NCI-H2227 (cell line): ENCODE results near the gene ALCAM.

Experiments used
- DNase-seq: peaks from one replicate; lab custom pipeline; 2025; ENCODE audit not compliant: unreplicated experiment; lab: John Stamatoyannopoulos, UW

The ALCAM gene

GRCh38 chr3:105521770-105522169 is 155.1 kb downstream of the ALCAM start:
- no peak for DNase-seq

DNA sequence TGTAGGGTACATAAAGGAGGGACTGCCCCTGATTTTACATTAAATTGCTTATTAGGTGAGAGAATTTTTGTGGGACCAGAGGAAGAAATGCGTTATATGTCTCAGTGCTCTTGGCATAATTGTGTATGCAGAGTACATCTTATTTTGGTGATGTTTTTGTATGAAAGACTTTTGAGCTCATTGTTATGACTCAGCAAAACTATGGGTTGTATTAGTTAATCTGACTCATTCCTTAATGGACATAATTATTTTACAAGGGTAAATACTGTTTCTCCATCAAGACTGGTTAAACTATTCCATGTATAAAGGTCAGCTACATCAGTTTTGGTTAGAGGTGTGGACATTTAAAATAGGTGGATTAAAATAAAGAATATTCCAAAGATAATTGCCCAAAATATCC is 156.8 kb downstream of the ALCAM start:
- no peak for DNase-seq

- no peak for DNase-seq
These were observed 158.8 kb downstream of the ALCAM start for GRCh38 chr3:105525531-105525930.

DNA sequence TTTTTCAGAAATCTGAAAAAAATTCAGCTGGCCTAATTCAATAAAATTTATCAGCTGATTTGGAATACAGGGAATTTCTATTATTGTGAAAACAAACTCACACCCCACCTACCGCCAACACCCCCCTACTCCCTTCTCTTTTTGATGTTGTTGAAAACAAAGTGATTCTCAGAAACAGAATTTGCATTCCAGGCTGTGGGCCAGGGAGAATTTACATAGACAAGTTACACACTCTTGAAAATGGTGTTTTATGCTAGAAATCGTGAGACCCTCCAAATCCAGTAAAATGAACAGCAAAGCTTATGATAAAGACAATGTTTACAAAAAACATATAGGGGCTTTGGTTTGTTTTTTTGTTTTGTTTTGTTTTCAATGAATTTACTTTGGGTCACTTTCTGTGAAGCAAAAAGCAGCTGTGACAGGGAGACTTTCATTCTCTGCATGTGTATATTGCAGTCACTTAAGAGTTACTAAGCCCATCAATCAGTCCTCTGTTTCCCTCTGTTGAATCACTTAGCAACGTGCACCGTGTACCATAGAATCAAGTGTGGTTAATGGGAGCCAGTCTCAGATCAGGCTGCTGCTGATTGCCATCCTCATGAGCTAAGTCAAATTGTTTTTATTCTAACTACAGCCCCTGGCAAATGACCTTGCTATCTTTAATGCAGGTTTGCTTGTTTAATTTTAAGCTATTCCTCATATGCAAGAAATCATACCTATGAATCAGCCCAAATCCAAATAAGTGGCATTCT is 159.8 kb downstream of the ALCAM start:
- DNase-seq: no peak

- no peak for DNase-seq
These were observed 160.8 kb downstream of the ALCAM start for GRCh38 chr3:105527535-105527934.

DNA sequence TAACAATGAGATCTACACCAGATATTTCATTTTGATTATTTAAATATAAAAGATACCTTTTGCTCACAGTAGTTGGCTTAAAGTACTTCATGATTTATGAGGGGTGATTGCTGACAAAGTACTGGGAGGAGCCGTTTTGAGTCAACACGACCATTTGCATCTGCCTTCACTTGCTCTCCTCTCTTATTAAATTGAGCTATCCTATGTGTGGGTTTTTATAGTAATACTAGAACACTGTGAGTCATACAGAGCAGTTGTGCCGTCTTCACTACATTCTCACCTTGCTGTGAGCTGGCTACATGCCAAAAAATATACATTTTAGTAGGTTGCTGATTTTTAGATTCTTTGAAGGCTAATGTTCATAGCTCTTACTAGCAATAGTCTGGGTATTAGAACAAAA is 161.2 kb downstream of the ALCAM start:
- DNase-seq: no peak

DNA sequence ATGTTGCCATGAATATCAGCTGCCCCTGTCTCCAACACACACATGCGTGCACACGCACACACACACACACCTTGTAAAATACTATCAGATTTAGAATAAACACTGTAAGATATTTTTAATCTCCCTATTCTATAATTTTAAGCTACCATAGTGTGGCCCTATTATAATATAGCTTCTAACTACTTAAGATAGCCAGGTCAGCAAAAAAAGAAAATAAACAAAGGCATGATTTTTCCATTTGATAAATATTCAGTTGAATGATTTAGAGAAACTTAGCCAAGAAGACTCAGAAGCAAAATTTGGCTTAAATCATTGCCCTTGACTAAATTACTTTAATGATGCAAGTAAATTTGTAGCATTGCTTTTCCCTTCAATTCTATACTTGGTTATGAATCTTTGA is 162.2 kb downstream of the ALCAM start:
- DNase-seq: no peak

DNA sequence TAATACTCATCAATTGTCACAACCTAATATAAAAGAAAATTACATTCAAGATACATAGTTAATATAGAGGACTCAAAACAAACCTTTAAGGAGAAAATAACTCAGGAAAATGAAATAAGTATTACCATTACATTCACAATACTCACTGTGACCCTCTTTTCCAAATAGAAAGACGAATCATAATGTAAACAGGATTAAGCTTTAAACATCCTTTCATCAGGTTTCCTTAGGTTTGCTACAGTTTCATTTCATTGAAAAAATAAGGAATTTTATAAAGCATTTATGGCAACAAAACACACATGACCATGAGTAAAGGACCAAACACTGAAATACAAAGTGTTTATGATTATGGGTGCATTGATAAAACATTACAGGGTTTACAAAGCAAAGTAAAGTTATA is 162.7 kb downstream of the ALCAM start:
- DNase-seq: no peak

GRCh38 chr3:105532251-105532650 is 165.5 kb downstream of the ALCAM start:
- DNase-seq: no peak

- DNase-seq: no peak
These were observed 167.3 kb downstream of the ALCAM start for GRCh38 chr3:105533960-105534359.

- DNase-seq: no peak
These were observed 167.8 kb downstream of the ALCAM start for GRCh38 chr3:105534491-105534890.

DNA sequence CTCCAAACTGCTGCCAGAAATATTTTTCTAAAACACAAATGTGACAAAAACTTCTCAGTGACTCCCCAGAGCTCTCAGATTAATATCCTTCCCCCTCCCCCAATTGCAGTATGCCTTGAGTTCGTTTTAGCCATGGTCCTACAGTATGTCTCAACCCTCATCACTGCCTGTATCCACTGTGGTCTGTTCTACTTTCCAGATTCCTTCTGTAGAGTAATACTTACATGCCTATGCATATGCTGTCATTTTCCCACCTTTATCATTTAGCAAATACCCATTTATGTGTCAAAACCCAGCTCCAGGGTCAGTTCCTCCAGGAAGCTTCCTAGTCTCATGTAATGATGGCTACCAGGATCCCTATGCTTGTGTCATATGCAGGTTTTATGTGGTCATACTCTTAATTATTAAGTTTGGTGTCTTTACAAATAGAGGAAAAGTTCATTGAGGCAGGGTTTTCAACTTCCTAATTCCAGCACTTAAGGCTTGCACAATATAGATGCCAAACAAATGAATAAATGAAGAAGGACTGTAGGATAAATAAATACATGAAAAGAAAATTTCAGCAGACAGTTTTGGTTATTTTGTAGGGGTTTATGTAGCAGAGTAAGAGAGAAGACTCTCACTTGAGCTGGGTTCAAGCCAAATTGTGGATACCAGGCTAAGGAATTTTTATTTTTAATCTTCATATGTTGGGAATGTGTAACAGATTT is 170.8 kb downstream of the ALCAM start:
- DNase-seq: no peak

DNA sequence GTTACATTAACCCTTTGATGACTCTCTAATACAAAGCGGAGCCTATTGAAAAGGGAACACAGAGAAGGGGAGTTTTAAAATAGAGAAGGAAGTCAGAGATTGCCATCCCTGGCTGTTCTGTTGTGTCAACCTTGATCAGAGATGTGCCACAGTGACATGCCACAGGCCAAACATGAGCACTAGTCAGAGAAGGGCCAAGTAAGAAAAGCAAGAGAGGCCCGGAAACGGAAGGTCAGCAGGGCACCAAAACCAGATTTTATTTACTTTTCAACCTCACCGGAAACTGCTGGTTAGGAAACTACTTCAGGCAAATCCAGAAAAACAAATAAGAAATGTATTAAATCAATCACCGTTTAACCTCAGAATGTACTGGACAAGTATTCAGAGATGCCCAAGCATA is 171.8 kb downstream of the ALCAM start:
- DNase-seq: no peak

- no peak for DNase-seq
These were observed 173.2 kb downstream of the ALCAM start for GRCh38 chr3:105539897-105540296.

DNA sequence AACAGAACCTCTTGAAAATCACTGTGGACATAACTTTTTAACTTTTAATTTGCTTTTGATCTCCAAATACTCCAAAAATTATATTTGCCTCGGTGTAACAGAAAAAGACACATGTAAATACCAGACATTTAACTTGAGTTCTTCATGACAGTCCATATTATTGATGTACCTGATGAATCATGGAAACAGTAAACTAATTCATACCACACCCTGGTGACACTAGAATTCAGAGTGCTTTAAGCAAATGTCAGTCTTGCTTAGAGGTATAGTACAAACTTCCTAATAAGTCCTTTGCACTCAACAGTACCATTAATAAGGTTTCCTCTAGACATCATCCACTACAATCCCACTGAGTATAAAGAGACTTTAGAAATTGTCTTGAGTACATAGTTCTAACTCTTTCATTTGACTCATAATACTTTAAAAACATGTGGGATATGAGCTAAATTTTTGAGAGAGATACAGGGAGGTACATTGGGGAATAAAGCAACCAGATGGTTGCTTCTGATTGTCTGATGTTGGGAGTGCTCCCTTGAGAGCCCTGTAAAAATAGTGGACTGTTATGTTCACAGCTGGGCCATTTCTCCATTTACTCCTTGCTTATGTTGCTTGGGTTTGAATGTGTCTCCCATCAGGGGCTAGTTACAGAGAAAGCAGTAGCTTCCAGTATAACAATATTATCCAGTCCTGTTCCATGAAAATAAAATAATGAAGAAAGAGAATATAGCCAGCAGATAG is 175.7 kb downstream of the ALCAM start:
- no peak for DNase-seq

GRCh38 chr3:105545051-105545450 is 178.3 kb downstream of the ALCAM start:
- no peak for DNase-seq

DNA sequence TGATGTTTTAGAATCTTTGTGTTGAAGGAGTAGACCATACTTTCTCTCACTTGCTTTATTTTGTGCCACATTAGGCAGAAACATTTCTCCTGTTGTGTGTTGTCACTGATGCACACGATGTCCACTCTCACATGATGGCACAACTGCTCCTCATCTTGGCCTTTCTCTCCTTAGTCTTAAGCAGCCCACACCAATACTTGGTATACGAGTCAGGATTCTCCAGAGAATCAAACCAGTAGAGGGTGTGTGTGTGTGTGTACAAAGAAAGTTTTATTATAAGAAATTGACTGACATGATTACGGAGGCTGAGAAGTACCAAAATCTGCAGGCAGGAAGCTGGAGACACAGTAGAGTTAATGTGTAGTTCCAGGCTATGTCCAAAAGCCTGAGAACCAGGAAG is 187.1 kb downstream of the ALCAM start:
- DNase-seq: no peak

- no peak for DNase-seq
These were observed 188.5 kb downstream of the ALCAM start for GRCh38 chr3:105555206-105555605.

GRCh38 chr3:105559856-105560255 is 193.1 kb downstream of the ALCAM start:
- no peak for DNase-seq

DNA sequence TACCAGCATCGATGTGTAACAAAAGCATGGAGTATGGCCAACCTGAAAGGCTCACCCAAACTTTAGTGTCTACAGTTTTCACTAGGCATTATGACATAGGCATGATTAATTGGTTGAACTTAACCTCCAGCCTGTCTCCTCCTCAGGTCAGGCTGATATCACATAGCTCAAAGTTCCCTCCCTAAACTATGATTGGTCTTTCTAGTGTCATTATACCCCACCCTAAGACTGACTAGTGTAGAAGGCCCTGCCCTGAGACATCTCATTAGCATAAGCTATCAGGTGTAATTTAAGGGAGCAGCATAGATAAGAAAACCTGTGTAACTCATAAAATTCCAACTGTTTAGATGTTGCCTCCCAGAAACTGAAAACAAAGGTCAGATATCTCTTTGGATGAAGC is 195.2 kb downstream of the ALCAM start:
- DNase-seq: no peak

DNA sequence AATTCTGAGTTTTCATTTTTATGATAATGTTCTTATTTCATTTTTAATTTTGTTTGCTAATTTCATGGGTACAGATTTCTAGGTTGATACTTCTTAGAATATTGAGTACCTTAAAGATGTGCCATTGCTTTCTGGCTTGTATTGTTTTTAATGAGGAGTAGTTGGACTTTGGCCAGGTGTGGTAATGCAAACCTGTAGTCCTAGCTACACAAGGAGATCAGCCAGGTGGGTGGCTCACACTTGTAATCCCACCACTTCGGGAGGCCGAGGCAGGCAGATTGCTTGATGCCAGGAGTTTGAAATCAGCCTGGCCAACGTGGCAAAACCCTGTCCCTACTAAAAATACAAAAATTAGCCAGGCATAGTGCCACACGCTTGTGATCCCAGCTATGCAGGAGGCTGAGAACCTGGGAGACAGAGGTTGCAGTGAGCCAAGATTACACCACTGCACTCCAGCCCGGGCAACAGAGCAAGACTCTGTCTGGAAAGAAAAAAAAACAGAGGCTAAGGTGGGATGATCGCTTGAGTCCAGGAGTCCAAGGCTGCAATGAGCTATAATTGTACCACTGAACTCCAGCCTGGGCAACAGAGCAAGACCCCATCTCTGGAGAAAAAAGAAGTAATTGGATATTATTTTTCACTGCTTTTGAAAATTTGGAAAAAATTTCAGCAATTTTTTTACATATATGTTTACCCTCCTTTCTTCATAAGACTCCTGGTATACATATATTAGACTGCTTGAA is 198.0 kb downstream of the ALCAM start:
- no peak for DNase-seq
